HepG2 (cell line): ENCODE measurements around the gene ZNF526. TPM values are rescaled to one million over a fixed set of nuclear protein-coding genes. Genes with fewer than 3 reads are reported as not detected.

Source experiments
- CAMTA2 ChIP-seq: sonication (generic); formaldehyde crosslinking; IDR thresholded peaks from 2 replicates; pipeline ENCODE4 v1.4.0; 2020; ENCODE audit warnings: mild to moderate bottlenecking, missing genetic modification reagents, borderline replicate concordance
- PHF5A ChIP-seq: IDR thresholded peaks from one replicate; pipeline ENCODE4 v1.6.1; 2018; ENCODE audit warnings: low read depth, missing genetic modification reagents; ENCODE audit not compliant: unreplicated experiment
- STAG1 ChIP-seq: sonication (generic); formaldehyde crosslinking; IDR thresholded peaks from 2 replicates; pipeline ENCODE4 v1.4.0; 2020; ENCODE audit warnings: missing genetic modification reagents
- TFE3 ChIP-seq: IDR thresholded peaks from 2 replicates; pipeline ENCODE4 v1.6.1; 2016
- ZNF18 ChIP-seq: sonication (generic); formaldehyde crosslinking; IDR thresholded peaks from 2 replicates; pipeline ENCODE4 v1.8.0; 2022; ENCODE audit warnings: mild to moderate bottlenecking, missing genetic modification reagents; ENCODE audit not compliant: insufficient replicate concordance
- polyA plus RNA-seq, 8 experiments: library from polyadenylated mRNA; depleted of rRNA in 3 of 8; stranded (reverse) in 7 of 8; unstranded in 1 of 8; fragments of >200 nt; fragmentation: Illumina TruSeq in 4 of 8; extraction: Trizol in 4 of 8; gene quantifications; 2 replicates each; pipeline versions ENCODE4 v1.2.1 to v1.2.3, GENCODE V29; 2011 to 2016; ENCODE audit warnings: low read depth in 4 of 8, missing spikeins in 1 of 8, mixed read lengths in 1 of 8; ENCODE audit not compliant: insufficient read depth in 1 of 8
- total RNA-seq, 5 experiments: library from RNA; depleted of rRNA; stranded (reverse); fragments of >200 nt; fragmentation: Illumina TruSeq; extraction: Trizol; gene quantifications; 2 replicates each; pipeline ENCODE4 v1.2.3, GENCODE V29; 2016; ENCODE audit warnings: low read depth in 1 of 5
- TF ChIP-seq, protein P1 (sequence below): IDR thresholded peaks from 2 replicates; pipeline ENCODE4 v1.6.1; 2012; ENCODE audit warnings: inconsistent platforms
- TF ChIP-seq, protein P2 (sequence below): sonication (generic); formaldehyde crosslinking; IDR thresholded peaks from 2 replicates; pipeline ENCODE4 v1.9.0; 2022; ENCODE audit warnings: low read depth, missing genetic modification reagents
- TF ChIP-seq, protein P3 (sequence below): sonication (generic); formaldehyde crosslinking; IDR thresholded peaks from 2 replicates; pipeline ENCODE4 v1.4.0; 2020; ENCODE audit warnings: missing genetic modification reagents
- TF ChIP-seq, protein P4 (sequence below): sonication (generic); formaldehyde crosslinking; IDR thresholded peaks from 2 replicates; pipeline ENCODE4 v1.8.1; 2022; ENCODE audit warnings: low read depth, mild to moderate bottlenecking, missing genetic modification reagents
- TF ChIP-seq, protein P5 (sequence below): sonication (generic); formaldehyde crosslinking; IDR thresholded peaks from 2 replicates; pipeline ENCODE4 v1.5.1; 2020; ENCODE audit warnings: mild to moderate bottlenecking, missing genetic modification reagents, moderate library complexity

Gene ZNF526
- total and polyA plus RNA-seq, 2 of the 13 experiments (the other 11 are each of a cell fraction or from before 2014, with no cell fraction given): 3.3 to 8.4 TPM

- TF ChIP-seq, protein P1, sequence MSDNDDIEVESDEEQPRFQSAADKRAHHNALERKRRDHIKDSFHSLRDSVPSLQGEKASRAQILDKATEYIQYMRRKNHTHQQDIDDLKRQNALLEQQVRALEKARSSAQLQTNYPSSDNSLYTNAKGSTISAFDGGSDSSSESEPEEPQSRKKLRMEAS: peak; percentile 60; the same call in 1 of the 2 replicates
- TF ChIP-seq, protein P2, sequence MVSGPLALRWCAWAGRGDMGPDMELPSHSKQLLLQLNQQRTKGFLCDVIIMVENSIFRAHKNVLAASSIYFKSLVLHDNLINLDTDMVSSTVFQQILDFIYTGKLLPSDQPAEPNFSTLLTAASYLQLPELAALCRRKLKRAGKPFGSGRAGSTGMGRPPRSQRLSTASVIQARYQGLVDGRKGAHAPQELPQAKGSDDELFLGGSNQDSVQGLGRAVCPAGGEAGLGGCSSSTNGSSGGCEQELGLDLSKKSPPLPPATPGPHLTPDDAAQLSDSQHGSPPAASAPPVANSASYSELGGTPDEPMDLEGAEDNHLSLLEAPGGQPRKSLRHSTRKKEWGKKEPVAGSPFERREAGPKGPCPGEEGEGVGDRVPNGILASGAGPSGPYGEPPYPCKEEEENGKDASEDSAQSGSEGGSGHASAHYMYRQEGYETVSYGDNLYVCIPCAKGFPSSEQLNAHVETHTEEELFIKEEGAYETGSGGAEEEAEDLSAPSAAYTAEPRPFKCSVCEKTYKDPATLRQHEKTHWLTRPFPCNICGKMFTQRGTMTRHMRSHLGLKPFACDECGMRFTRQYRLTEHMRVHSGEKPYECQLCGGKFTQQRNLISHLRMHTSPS: no peak
- TF ChIP-seq STAG1 (CRISPR knock-in tag) (no peak), CAMTA2 (CRISPR knock-in tag) (no peak), ZNF18 (CRISPR knock-in tag) (no peak), TFE3 (CRISPR knock-in tag) (no peak), PHF5A (CRISPR knock-in tag) (no peak)
- TF ChIP-seq, protein P3, sequence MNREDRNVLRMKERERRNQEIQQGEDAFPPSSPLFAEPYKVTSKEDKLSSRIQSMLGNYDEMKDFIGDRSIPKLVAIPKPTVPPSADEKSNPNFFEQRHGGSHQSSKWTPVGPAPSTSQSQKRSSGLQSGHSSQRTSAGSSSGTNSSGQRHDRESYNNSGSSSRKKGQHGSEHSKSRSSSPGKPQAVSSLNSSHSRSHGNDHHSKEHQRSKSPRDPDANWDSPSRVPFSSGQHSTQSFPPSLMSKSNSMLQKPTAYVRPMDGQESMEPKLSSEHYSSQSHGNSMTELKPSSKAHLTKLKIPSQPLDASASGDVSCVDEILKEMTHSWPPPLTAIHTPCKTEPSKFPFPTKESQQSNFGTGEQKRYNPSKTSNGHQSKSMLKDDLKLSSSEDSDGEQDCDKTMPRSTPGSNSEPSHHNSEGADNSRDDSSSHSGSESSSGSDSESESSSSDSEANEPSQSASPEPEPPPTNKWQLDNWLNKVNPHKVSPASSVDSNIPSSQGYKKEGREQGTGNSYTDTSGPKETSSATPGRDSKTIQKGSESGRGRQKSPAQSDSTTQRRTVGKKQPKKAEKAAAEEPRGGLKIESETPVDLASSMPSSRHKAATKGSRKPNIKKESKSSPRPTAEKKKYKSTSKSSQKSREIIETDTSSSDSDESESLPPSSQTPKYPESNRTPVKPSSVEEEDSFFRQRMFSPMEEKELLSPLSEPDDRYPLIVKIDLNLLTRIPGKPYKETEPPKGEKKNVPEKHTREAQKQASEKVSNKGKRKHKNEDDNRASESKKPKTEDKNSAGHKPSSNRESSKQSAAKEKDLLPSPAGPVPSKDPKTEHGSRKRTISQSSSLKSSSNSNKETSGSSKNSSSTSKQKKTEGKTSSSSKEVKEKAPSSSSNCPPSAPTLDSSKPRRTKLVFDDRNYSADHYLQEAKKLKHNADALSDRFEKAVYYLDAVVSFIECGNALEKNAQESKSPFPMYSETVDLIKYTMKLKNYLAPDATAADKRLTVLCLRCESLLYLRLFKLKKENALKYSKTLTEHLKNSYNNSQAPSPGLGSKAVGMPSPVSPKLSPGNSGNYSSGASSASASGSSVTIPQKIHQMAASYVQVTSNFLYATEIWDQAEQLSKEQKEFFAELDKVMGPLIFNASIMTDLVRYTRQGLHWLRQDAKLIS (CRISPR knock-in tag): no peak
- TF ChIP-seq, protein P4, sequence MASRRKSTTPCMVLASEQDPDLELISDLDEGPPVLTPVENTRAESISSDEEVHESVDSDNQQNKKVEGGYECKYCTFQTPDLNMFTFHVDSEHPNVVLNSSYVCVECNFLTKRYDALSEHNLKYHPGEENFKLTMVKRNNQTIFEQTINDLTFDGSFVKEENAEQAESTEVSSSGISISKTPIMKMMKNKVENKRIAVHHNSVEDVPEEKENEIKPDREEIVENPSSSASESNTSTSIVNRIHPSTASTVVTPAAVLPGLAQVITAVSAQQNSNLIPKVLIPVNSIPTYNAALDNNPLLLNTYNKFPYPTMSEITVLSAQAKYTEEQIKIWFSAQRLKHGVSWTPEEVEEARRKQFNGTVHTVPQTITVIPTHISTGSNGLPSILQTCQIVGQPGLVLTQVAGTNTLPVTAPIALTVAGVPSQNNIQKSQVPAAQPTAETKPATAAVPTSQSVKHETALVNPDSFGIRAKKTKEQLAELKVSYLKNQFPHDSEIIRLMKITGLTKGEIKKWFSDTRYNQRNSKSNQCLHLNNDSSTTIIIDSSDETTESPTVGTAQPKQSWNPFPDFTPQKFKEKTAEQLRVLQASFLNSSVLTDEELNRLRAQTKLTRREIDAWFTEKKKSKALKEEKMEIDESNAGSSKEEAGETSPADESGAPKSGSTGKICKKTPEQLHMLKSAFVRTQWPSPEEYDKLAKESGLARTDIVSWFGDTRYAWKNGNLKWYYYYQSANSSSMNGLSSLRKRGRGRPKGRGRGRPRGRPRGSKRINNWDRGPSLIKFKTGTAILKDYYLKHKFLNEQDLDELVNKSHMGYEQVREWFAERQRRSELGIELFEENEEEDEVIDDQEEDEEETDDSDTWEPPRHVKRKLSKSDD (CRISPR knock-in tag): no peak
- TF ChIP-seq, protein P5, sequence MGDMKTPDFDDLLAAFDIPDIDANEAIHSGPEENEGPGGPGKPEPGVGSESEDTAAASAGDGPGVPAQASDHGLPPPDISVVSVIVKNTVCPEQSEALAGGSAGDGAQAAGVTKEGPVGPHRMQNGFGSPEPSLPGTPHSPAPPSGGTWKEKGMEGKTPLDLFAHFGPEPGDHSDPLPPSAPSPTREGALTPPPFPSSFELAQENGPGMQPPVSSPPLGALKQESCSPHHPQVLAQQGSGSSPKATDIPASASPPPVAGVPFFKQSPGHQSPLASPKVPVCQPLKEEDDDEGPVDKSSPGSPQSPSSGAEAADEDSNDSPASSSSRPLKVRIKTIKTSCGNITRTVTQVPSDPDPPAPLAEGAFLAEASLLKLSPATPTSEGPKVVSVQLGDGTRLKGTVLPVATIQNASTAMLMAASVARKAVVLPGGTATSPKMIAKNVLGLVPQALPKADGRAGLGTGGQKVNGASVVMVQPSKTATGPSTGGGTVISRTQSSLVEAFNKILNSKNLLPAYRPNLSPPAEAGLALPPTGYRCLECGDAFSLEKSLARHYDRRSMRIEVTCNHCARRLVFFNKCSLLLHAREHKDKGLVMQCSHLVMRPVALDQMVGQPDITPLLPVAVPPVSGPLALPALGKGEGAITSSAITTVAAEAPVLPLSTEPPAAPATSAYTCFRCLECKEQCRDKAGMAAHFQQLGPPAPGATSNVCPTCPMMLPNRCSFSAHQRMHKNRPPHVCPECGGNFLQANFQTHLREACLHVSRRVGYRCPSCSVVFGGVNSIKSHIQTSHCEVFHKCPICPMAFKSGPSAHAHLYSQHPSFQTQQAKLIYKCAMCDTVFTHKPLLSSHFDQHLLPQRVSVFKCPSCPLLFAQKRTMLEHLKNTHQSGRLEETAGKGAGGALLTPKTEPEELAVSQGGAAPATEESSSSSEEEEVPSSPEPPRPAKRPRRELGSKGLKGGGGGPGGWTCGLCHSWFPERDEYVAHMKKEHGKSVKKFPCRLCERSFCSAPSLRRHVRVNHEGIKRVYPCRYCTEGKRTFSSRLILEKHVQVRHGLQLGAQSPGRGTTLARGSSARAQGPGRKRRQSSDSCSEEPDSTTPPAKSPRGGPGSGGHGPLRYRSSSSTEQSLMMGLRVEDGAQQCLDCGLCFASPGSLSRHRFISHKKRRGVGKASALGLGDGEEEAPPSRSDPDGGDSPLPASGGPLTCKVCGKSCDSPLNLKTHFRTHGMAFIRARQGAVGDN (CRISPR knock-in tag): peak; percentile 63; the same call in 1 of the 2 replicates
These were observed 32.5 kb downstream of the ZNF526 start (continued) for GRCh38 chr19:42252365-42253244.
